CD4-positive, alpha-beta T cell (primary cell): ENCODE data around the gene TFAP2A. TPM values are rescaled to one million over a fixed set of nuclear protein-coding genes. Genes with fewer than 3 reads are reported as not detected.

Experiments used
- ATAC-seq: fragments of 200-7000 bp; cut with Tn5 transposase; one replicate; pipeline ENCODE4 v1.10.0; 2022; ENCODE audit warnings: mild to moderate bottlenecking; ENCODE audit not compliant: poor library complexity
- CTCF ChIA-PET: fragments of 350-600 bp; sonication (Branson Sonifier 250); formaldehyde crosslinking; loops from one replicate; lab custom pipeline; 2021; ENCODE audit warnings: antibody characterized with exemption, inconsistent platforms; lab: Charles Lee
- POLR2A ChIA-PET: fragments of 350-600 bp; sonication (Branson Sonifier 250); formaldehyde crosslinking; loops from one replicate; lab custom pipeline; 2021; ENCODE audit warnings: antibody characterized with exemption, inconsistent platforms; lab: Charles Lee
- DNase-seq, 14 experiments: peaks; one replicate each; pipeline ENCODE4 v3.0.0-alpha.2; 2013 to 2020; ENCODE audit warnings: mixed read lengths in 2 of 14
- H3K27ac ChIP-seq, 2 donors: one replicate each; pipeline versions ENCODE4 v1.5.1 to v1.7.0; 2013; ENCODE audit warnings: low read length in 2 of 2, low read depth in 1 of 2, mild to moderate bottlenecking in 1 of 2
- H3K27me3 ChIP-seq, 2 experiments: 1 replicate in 1 of 2; 2 replicates in 1 of 2; pipeline versions ENCODE4 v1.6.1 to v1.7.0; 2013; ENCODE audit warnings: low read length in 2 of 2, control low read depth in 1 of 2, mild to moderate bottlenecking in 1 of 2, moderate library complexity in 1 of 2; ENCODE audit not compliant: insufficient read depth in 2 of 2, control insufficient read depth in 1 of 2
- H3K36me3 ChIP-seq: one replicate; pipeline ENCODE4 v1.6.1; 2013; ENCODE audit warnings: low read length, control low read depth; ENCODE audit not compliant: insufficient read depth
- H3K4me1 ChIP-seq: one replicate; pipeline ENCODE4 v1.6.1; 2013; ENCODE audit warnings: low read length, control low read depth; ENCODE audit not compliant: insufficient read depth
- H3K4me3 ChIP-seq: one replicate; pipeline ENCODE4 v1.5.1; 2013; ENCODE audit warnings: mild to moderate bottlenecking, low read length, moderate library complexity
- H3K9me3 ChIP-seq, 2 experiments: 1 replicate in 1 of 2; 2 replicates in 1 of 2; pipeline versions ENCODE4 v1.6.1 to v1.7.0; 2013; ENCODE audit warnings: low read length in 2 of 2, mild to moderate bottlenecking in 2 of 2, control low read depth in 1 of 2, moderate library complexity in 1 of 2; ENCODE audit not compliant: control insufficient read depth in 1 of 2, insufficient read depth in 1 of 2
- H3K27ac Mint-ChIP-seq: one replicate; pipeline ENCODE4 v1.8.0; 2020; ENCODE audit warnings: mixed read lengths
- H3K27me3 Mint-ChIP-seq: one replicate; pipeline ENCODE4 v1.8.0; 2021; ENCODE audit warnings: mixed read lengths
- H3K36me3 Mint-ChIP-seq: one replicate; pipeline ENCODE4 v1.8.0; 2021; ENCODE audit warnings: low read depth, mixed read lengths
- H3K4me1 Mint-ChIP-seq: one replicate; pipeline ENCODE4 v1.8.0; 2021; ENCODE audit warnings: low read depth, mixed read lengths
- H3K4me3 Mint-ChIP-seq: one replicate; pipeline ENCODE4 v1.8.0; 2020; ENCODE audit warnings: mild to moderate bottlenecking, mixed read lengths
- H3K9me3 Mint-ChIP-seq: one replicate; pipeline ENCODE4 v1.8.0; 2020; ENCODE audit warnings: mixed read lengths
- intact Hi-C, 2 experiments: fragments of 100-400 bp; cut with DNase I in 1 of 2; cut with micrococcal nuclease in 1 of 2; formaldehyde crosslinking; loops; one replicate each; pipeline versions ENCODE4 v1.15.1 to v1.9.0; 2023 to 2025; cut with DNase I, micrococcal nuclease
- total RNA-seq, 174 experiments: library from RNA in 2 of 174; stranded (reverse) in 2 of 174; gene quantifications; one replicate each; pipeline ENCODE4 v1.2.3 and lab custom pipeline; 2021 to 2026
- TF ChIP-seq, protein P1 (sequence below): fragments of 200-600 bp; IDR thresholded peaks from one replicate; pipeline ENCODE4 v1.8.0; 2022; ENCODE audit warnings: antibody characterized with exemption, mild to moderate bottlenecking

TFAP2A gene
- total RNA-seq, 2 experiments from 2014 or later, result 0.16 TPM; not detected in 1

DNA sequence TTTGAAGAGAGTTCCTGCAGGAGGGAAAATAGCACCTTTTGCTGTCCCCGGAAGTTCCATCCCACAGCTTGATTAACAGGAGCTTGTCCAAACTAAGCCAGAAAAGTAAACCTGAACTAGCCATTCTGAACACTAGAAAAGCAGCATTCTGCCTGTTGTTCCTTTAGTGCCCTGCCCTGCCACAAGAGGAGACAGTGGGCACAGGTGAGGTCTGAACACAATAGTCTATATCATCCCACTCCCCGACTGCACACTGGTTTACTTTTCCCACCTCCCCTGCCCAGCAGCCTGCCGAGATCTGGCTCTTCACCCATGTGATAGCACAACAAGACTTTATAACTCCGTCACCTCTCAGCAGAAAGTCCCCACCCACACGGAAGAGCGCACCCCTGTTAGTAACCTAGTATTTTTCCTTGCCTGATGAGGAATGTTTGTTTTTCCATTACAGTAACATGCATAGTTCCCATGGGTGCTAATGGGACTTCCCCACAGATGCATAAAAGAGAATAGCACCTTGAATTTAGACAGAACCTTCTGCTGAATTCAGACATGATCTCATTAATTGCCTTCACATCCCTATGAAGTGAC lies 59.7 kb downstream of the TFAP2A start:
- CTCF ChIA-PET, result no interaction called here
- Mint-ChIP-seq H3K27me3 (peaks cover 26% of the 10 kb centered on the region), H3K4me3 (no peak overlapping the region), H3K36me3 (no peaks in the 10 kb centered on the region), H3K27ac (no peak overlapping the region), H3K9me3 (no peaks in the 10 kb centered on the region), H3K4me1 (no peaks in the 10 kb centered on the region)
- TF ChIP-seq, protein P1, sequence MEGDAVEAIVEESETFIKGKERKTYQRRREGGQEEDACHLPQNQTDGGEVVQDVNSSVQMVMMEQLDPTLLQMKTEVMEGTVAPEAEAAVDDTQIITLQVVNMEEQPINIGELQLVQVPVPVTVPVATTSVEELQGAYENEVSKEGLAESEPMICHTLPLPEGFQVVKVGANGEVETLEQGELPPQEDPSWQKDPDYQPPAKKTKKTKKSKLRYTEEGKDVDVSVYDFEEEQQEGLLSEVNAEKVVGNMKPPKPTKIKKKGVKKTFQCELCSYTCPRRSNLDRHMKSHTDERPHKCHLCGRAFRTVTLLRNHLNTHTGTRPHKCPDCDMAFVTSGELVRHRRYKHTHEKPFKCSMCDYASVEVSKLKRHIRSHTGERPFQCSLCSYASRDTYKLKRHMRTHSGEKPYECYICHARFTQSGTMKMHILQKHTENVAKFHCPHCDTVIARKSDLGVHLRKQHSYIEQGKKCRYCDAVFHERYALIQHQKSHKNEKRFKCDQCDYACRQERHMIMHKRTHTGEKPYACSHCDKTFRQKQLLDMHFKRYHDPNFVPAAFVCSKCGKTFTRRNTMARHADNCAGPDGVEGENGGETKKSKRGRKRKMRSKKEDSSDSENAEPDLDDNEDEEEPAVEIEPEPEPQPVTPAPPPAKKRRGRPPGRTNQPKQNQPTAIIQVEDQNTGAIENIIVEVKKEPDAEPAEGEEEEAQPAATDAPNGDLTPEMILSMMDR, result no peak
- DNase-seq, result no peak
- peaks cover 3 to 12% of the 10 kb centered on the region in 2 experiments for H3K27me3 ChIP-seq
- no peaks in the 10 kb centered on the region for H3K4me1 ChIP-seq
- H3K36me3 ChIP-seq, result no peaks in the 10 kb centered on the region
- POLR2A ChIA-PET, result no interaction called here
- no peak overlapping the region for H3K27ac ChIP-seq
- no peak overlapping the region for H3K4me3 ChIP-seq
- ATAC-seq, result no peak
- intact Hi-C loops, result no loop called here
- H3K9me3 ChIP-seq, result peaks cover 0 to 7% of the 10 kb centered on the region in 2 experiments

- TF ChIP-seq, protein P1, result no peak
- Mint-ChIP-seq H3K9me3 (peaks cover 4% of the 10 kb centered on the region), H3K4me1 (no peaks in the 10 kb centered on the region), H3K27ac (no peak overlapping the region), H3K36me3 (no peaks in the 10 kb centered on the region), H3K4me3 (no peak overlapping the region), H3K27me3 (peaks cover 24% of the 10 kb centered on the region)
- ATAC-seq (no peak), DNase-seq (no peak)
- ChIA-PET POLR2A (no interaction called here), CTCF (no interaction called here)
- Histone ChIP-seq H3K27ac (no peak overlapping the region), H3K4me1 (no peaks in the 10 kb centered on the region), H3K4me3 (no peak overlapping the region), H3K36me3 (no peaks in the 10 kb centered on the region), H3K9me3 (peaks cover 0 to 7% of the 10 kb centered on the region in 2 experiments), H3K27me3 (peaks cover 3% of the 10 kb centered on the region in 2 experiments)
- intact Hi-C loops, result no loop called here
These were observed 63.1 kb downstream of the TFAP2A start for GRCh38 chr6:10351791-10352190.

GRCh38 chr6:10350720-10351119 lies 64.2 kb downstream of the TFAP2A start:
- H3K27me3 ChIP-seq, result peaks cover 3% of the 10 kb centered on the region in 2 experiments
- no peak overlapping the region for H3K27ac ChIP-seq
- Mint-ChIP-seq H3K36me3 (no peaks in the 10 kb centered on the region), H3K27ac (no peak overlapping the region), H3K27me3 (peaks cover 21% of the 10 kb centered on the region), H3K4me3 (no peak overlapping the region), H3K9me3 (peaks cover 4% of the 10 kb centered on the region), H3K4me1 (no peaks in the 10 kb centered on the region)
- no peaks in the 10 kb centered on the region for H3K36me3 ChIP-seq
- POLR2A ChIA-PET, result no interaction called here
- TF ChIP-seq, protein P1, result no peak
- H3K4me1 ChIP-seq, result no peaks in the 10 kb centered on the region
- DNase-seq (no peak), ATAC-seq (no peak)
- H3K4me3 ChIP-seq, result no peak overlapping the region
- intact Hi-C loops, result no loop called here
- CTCF ChIA-PET, result no interaction called here
- peaks cover 0 to 7% of the 10 kb centered on the region in 2 experiments for H3K9me3 ChIP-seq
